ENCODE results near the gene TMEM87B. TPM values are rescaled to one million over a fixed set of nuclear protein-coding genes. Genes with fewer than 3 reads are reported as not detected.
A peak's percentile ranks its signal among the peaks of the same experiment; 100 is the strongest.

Gene TMEM87B
- total RNA-seq, 4 donors from 2014 or later, result 30.6 to 35.8 (median 34.9) TPM

- H3K27me3 ChIP-seq, result no peaks in the 10 kb centered on the region
These were observed 95.8 kb downstream of the TMEM87B start for GRCh38 chr2:112150851-112151250.

GRCh38 chr2:112151271-112151670 is 96.2 kb downstream of the TMEM87B start:
- no peaks in the 10 kb centered on the region for H3K4me1 ChIP-seq
- intact Hi-C loops (cut with DNase I), result no loop called here
- no peak for TF ChIP-seq CTCF (IDR thresholded peaks at IDR 0.05)
- TF ChIP-seq POLR2A (IDR thresholded peaks at IDR 0.05), result no peak
- no peaks in the 10 kb centered on the region for H3K36me3 ChIP-seq
- H3K4me3 ChIP-seq (replicated peaks in 1 of 3), result no peak overlapping the region
- H3K9me3 ChIP-seq, result no peaks in the 10 kb centered on the region
- no peak overlapping the region for H3K27ac ChIP-seq
- no peaks in the 10 kb centered on the region for H3K27me3 ChIP-seq
- WGBS, 2 donors, result 91% methylated on average over 5 of the region's 5 CpGs
- DNase-seq, result no peak

More at GRCh38 chr2:112150851-112151250, 95.8 kb downstream of the TMEM87B start:
- no peak overlapping the region for H3K4me3 ChIP-seq (replicated peaks in 1 of 3)
- WGBS, 2 donors, result 79 to 81% methylated on average over 11 of the region's 11 CpGs
- no peaks in the 10 kb centered on the region for H3K9me3 ChIP-seq
- intact Hi-C loops (cut with DNase I), result no loop called here
- H3K27ac ChIP-seq, result peak overlapping the region in 2 of 3 donors; percentile 13 to 38
- H3K4me1 ChIP-seq, result no peaks in the 10 kb centered on the region
- TF ChIP-seq POLR2A (IDR thresholded peaks at IDR 0.05), result no peak
- no peak for TF ChIP-seq CTCF (IDR thresholded peaks at IDR 0.05)
- no peaks in the 10 kb centered on the region for H3K36me3 ChIP-seq
- no peak for DNase-seq

- no peak for DNase-seq
- TF ChIP-seq POLR2A (IDR thresholded peaks at IDR 0.05), result no peak
- no peak for TF ChIP-seq CTCF (IDR thresholded peaks at IDR 0.05)
- no peaks in the 10 kb centered on the region for H3K36me3 ChIP-seq
- H3K4me1 ChIP-seq, result peaks cover 0 to 4% of the 10 kb centered on the region in 2 donors
- no peak overlapping the region for H3K4me3 ChIP-seq (replicated peaks in 1 of 3)
- intact Hi-C loops (cut with DNase I), result no loop called here
- H3K27ac ChIP-seq, result no peak overlapping the region
- WGBS, 2 donors, result 95% methylated on average over 18 of the region's 18 CpGs
- no peaks in the 10 kb centered on the region for H3K9me3 ChIP-seq
- no peaks in the 10 kb centered on the region for H3K27me3 ChIP-seq
These were observed 96.8 kb downstream of the TMEM87B start for GRCh38 chr2:112151701-112152440.

GRCh38 chr2:112152476-112153178 is 97.6 kb downstream of the TMEM87B start:
- Histone ChIP-seq H3K9me3 (no peaks in the 10 kb centered on the region), H3K36me3 (no peaks in the 10 kb centered on the region), H3K27ac (no peak overlapping the region), H3K27me3 (no peaks in the 10 kb centered on the region), H3K4me1 (peaks cover 0 to 4% of the 10 kb centered on the region in 2 donors), H3K4me3 (replicated peaks in 1 of 3) (no peak overlapping the region)
- intact Hi-C loops (cut with DNase I), result no loop called here
- 94% methylated on average over 10 of the region's 10 CpGs for WGBS, 2 donors
- no peak for DNase-seq
- TF ChIP-seq POLR2A (IDR thresholded peaks at IDR 0.05), result no peak
- no peak for TF ChIP-seq CTCF (IDR thresholded peaks at IDR 0.05)

GRCh38 chr2:112153179-112153490 is 98.1 kb downstream of the TMEM87B start:
- H3K4me1 ChIP-seq, result peaks cover 0 to 4% of the 10 kb centered on the region in 2 donors
- intact Hi-C loops (cut with DNase I), result no loop called here
- no peak overlapping the region for H3K27ac ChIP-seq
- no peaks in the 10 kb centered on the region for H3K27me3 ChIP-seq
- no peak overlapping the region for H3K4me3 ChIP-seq (replicated peaks in 1 of 3)
- no peaks in the 10 kb centered on the region for H3K9me3 ChIP-seq
- no peak for DNase-seq
- H3K36me3 ChIP-seq, result no peaks in the 10 kb centered on the region
- WGBS, 2 donors, result 92 to 96% methylated on average over 12 of the region's 12 CpGs
- TF ChIP-seq CTCF (IDR thresholded peaks at IDR 0.05) (no peak), POLR2A (IDR thresholded peaks at IDR 0.05) (no peak)

Measured in thyroid gland (tissue), 4 donors.